ENCODE measurements around the gene LAMTOR1.

Gene LAMTOR1

DNA sequence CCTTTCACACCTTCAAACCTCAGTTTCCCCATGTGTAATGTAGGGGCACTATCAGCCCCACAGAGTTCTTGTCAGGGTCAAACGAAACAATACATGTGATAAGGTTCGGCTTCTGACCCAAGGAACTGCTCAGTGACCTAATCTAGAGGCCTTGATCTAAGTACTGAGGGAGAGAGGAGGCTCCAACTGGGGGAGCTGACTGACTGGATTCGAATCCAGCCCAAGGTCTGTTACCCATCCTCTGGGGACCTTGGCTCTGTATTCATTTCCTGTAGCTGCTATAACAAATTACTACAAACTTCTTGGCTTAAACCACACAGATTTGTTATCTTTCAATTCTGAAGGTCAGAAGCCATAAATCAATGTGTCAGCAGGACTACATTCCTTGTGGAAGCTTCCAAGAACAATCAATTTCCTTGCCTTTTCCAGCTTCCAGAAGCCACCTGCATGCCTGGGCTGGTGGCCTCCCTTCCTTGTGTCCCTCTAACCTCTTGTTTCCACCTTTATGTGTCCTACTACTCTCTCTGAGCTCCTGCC lies 20.1 kb upstream of the LAMTOR1 start:
- H3K4me3 ChIP-seq (ENCODE audit: low read length), result no peak overlapping the region
- DNase-seq (ENCODE audit: low read depth, low spot score), result no peak

DNA sequence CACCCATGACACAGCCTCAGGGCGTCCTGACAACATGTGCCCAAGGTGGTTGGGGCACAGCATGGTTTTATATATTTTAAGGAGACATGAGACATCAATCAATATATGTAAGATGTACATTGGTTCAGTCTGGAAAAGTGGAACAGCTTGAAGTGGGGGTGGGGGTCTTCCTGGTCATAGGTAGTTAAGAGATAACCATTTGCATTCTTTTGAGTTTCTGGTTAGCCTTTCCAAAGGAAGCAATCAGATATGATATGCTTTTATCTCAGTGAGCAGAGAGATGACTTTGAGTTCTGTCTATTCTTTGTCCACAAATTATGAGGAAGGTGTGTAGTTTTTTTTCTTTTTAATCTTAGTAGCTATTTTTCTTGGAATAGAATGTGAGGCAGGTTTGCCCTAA lies 19.5 kb upstream of the LAMTOR1 start:
- no peak overlapping the region for H3K4me3 ChIP-seq (ENCODE audit: low read length)
- DNase-seq (ENCODE audit: low read depth, low spot score), result no peak

DNA sequence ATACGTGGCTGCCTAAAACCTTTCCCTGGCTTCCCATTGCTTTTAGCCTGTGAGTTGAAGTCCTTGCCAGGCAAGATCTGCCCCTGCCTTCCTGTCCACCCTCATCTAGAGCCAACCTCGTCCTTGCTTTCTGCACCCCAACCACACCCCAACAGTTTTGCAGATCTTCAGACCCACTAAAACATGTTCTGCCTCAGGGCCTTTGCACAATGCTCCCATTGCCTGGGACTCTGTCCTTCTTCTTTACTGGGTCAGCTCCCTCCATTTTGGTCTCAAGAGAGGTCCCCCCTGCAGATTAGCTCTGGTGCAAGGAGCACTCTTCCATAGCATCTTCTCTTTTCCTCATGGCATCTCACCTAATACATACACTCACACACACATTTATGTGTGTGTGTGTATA lies 17.8 kb upstream of the LAMTOR1 start:
- DNase-seq (ENCODE audit: low read depth, low spot score), result no peak
- no peak overlapping the region for H3K4me3 ChIP-seq (ENCODE audit: low read length)

DNA sequence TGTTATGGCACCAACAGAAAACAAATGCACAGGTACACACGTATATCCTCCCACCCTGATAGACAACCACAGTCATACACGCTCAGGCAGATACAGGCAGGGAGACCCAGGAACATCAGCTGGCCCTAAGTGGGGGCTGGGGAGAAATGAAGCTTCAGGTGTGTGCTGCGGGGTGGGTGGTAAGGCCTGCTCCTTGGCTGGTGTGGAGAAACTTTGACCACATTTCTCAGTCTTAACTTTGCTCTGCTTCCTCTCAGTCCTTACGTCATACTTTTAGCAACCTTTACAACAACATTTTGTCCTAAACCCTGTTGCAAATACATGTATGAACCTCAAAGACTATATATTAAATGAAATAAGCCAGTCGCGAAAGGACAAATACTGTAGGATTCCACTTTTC lies 16.1 kb upstream of the LAMTOR1 start:
- no peak for DNase-seq (ENCODE audit: low read depth, low spot score)
- H3K4me3 ChIP-seq (ENCODE audit: low read length), result no peak overlapping the region

DNA sequence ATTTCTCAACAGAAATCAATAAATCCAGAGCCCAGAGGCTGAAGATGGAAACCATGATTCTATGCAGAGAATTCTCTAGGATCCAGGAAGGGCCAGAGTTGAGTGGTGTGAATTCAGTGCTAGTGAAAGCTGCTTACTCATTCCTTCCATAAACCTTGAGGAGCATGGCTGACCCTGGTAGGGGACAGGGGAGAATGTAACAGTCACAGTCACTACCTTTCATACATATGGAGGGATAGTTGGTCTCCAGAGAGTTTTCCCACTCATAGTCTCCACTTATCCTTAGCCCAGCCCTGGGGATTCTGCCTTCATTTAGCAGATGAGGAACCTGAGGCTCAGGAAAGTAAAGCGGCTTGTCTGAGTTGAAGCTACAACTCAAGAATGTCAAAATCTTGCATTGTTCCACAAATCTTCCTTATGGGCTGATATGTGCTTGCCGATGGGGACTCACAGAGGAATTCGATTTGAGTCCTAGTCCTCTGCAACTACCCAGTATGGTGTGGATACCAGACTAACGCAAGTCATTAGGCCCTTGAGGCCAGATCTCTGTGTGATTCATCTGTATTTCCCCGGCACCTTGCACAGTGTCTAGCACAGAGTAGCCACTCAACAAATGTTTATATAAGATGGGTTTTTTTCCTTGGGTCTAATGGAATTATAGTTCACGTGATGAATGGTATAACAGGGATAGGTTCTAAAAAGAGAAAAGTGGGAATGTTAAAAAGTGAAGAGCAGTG lies 13.1 kb upstream of the LAMTOR1 start:
- H3K4me3 ChIP-seq (ENCODE audit: low read length), result no peak overlapping the region
- no peak for DNase-seq (ENCODE audit: low read depth, low spot score)

DNA sequence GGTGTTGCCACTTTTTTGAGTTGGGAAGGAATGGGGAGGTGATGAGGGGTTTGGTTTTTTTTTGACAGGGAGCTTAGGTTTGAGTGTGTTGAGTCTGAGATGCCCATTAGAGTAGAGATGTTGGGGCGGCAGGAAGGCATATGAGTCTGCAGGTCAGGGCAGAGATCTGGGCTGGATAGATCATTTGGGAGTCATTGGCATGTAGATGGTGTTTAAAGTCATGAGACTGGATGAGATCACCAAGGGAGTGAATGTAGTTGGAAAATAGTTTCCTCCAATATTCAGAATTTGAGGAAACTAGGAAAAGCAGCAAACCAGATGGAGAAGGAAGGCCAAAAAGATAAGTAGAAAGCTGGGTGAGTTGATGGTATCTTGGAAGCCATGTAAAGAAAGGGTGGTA lies 11.5 kb upstream of the LAMTOR1 start:
- no peak overlapping the region for H3K4me3 ChIP-seq (ENCODE audit: low read length)
- DNase-seq (ENCODE audit: low read depth, low spot score), result no peak

DNA sequence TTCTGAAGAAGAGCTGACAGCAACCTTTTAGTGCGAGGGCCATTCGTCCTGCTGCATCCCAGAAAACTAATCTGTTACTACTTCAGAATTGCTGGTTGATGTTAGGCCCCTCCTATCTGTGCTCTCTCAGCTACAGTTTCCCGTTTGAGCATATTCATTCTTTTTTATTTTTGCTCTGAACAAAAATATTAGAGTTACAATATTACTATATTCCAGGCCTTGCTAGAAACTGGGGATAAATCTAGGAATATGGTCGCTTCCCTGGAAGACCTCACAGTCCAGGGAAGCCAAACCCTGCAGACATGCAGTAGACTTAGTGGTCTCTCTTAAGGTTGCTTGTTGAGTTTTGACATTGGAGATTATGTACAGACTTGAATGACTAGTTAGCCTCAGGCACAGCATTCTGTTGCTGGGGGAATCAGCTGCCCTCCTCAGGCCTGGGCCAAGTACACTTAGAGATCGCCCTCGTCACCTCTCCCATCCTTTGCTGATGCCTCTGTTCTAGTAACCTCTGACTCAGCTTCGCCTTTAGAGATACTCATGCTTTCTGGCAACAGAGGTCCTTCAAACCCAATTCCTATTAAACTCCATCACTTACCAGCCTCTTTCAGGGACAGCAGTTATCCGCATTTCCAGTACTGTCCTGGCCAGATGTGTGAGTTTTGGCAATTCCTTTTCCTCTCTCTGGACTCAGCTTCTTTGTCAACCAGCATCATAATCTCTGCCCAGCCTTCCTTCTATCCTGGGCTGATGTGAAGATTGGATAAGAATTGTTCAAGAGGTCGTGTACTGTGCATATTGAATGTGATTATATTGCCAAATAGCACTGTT lies 10.1 kb upstream of the LAMTOR1 start:
- no peak for DNase-seq (ENCODE audit: low read depth, low spot score)

DNA sequence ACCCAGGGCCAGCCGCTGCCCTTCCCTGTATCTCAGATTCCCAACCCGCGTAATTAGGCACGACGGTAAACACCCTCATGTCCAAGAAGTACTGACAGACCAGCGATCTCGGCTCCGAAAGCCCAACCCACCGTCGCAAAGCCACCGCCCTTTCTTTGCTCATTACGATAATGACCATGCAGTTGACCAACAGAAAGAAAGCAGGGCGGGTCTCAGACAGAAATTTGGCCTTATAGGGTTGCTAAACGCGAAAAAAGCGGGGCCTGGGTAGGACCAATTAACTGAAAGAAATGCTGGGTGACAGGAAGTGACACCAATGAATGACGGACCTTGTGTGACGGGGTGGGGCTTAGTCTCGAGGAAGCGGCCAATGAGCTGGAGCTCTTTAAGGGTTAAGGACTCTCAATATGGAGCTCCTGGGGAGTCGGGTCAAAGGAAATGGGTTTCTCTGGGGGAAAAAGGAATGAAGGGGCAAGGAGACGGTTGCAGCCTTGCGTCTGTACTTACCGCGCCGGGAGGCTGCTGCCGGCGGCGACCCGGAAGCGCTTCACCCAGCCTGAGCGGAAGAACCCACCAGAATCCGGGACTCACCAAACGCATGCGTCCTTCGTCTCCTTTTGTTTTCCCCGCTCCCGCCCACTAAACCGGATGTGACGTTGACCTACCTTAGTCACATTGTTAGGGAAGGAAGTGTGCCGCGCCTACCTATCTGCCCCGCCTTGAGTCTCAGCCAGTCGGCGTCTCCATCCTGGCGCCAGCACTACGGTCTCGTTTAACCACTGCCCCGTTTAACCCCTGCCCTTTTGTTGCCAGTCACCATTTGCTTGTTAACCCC lies 9.3 kb upstream of the LAMTOR1 start, which contains the start of gene ANAPC15:
Gene ANAPC15 (minus strand): TSS at position 553 of the 835 bp plus-strand sequence. CDS start 1,419 bp downstream, outside the sequence.
- DNase-seq (ENCODE audit: low read depth, low spot score), result peak; percentile 100
- peak within 1 kb of the TSS; percentile 91 for H3K4me3 ChIP-seq (ENCODE audit: low read length)

More for the DNA sequence above, 10.1 kb upstream of the LAMTOR1 start:
- peak overlapping the region; percentile 91 for H3K4me3 ChIP-seq (ENCODE audit: low read length)

DNA sequence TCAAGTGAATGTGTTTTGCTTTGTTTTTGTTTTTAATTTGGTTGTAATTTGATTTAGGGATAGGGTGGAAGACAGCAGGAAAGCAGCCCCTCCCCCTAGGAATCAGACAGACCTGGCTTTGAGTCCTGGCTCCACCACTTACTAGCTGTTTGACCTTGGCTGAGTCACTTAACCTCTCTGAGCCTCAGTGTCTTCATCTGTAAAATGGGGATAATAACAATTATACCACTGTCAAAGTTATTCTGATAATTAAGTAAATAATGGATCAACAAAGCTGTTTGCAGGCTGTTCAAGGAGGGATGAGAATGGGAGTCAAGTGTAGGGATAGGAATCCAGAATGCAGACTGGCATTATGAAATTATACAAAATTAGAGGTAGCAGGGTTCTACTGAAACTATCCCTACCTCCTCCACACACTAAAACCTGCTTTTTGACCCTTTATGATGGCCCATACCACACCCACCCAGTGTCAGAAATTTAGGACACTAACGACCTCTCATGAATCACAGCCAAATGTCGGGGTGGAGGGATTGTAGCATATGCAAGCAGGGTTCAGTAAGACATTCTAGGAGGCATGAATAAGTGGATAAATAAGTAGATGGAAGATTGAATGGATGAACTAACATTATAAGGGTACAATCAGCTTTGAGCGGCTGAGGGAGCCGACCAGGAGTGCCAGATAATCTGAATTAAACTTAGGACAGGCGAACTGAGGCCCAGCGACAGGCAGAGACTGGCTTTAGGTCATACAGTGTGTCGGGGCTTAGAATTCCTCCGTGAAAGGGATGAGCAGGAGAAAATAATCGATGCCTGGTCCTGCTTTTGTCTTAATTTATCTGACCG lies 8.4 kb upstream of the LAMTOR1 start:
- peak overlapping the region; percentile 91 for H3K4me3 ChIP-seq (ENCODE audit: low read length)
- no peak for DNase-seq (ENCODE audit: low read depth, low spot score)

DNA sequence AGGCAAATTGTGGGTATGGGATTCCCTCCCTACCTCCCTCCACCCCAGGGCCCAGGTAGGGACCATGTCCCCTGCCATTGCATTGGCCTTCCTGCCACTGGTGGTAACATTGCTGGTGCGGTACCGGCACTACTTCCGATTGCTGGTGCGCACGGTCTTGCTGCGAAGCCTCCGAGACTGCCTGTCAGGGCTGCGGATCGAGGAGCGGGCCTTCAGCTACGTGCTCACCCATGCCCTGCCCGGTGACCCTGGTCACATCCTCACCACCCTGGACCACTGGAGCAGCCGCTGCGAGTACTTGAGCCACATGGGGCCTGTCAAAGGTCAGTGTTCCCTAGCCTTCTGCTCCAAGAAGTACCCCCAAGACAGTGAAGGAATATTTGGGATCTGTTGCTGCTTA lies 2.8 kb upstream of the LAMTOR1 start, which contains the start of gene TOMT:
Gene TOMT (plus strand): TSS at position 37 of the 400 bp plus-strand sequence. CDS start 28 bp downstream, at position 65.
- H3K4me3 ChIP-seq (ENCODE audit: low read length), result no peak within 1 kb of the TSS
- no peak for DNase-seq (ENCODE audit: low read depth, low spot score)

DNA sequence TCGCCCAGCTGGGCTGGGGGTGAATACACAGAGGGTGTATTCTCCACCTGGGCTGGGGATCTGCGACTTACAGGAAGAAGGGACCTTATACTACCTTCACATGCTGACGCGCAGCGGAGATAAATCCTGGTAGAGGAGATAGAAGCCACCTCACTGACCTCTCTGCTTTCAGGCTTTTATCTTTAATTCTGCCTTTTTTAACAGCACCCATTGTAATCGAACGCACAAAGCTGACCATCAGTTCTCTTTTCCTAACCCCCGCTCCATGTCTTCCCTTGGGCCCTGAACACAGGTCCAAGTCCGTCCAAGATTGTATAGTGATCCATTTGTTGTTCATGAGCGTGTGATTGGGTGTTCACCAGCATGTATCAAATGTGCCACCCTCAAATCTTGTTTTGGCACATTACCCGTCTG lies 664 bp upstream of the LAMTOR1 start:
- no peak for DNase-seq (ENCODE audit: low read depth, low spot score)
- H3K4me3 ChIP-seq (ENCODE audit: low read length), result peak overlapping the region; percentile 44

DNA sequence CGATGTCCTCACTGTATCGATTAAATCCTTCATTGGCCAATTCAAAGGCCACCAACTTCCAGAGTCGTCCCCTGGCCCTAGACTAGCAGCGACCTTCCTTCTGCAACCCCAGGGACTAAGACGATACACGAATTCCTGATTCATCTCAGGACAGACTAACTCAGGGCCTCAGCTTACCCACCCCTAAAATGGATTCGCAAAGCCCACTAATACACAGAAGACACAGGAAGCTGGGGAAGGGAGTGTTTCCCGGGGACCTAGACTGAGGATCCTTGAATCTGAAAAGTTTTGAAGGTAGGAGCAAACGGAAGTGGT lies 509 bp downstream of the LAMTOR1 start:
- peak overlapping the region; percentile 97 for H3K4me3 ChIP-seq (ENCODE audit: low read length)
- DNase-seq (ENCODE audit: low read depth, low spot score), result no peak

DNA sequence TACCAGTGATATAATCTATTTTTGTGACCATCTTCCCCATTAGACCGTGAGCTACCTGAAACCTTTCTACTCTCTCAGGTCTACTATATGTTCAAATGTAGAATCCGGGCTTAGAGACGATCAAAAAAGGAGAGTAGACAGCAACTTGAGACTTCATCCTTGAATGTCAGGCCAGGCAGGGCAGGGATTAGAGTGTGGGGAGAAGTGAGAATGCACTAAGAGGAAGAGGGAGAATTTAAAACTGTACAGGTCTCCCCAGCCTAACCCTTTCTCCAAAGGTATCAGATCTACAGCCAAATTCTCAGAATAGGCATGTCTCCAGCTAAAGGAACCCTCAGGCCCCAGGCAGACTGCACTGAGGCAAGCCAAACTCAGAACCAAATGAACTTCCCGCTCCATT lies 935 bp downstream of the LAMTOR1 start:
- peak overlapping the region; percentile 97 for H3K4me3 ChIP-seq (ENCODE audit: low read length)
- no peak for DNase-seq (ENCODE audit: low read depth, low spot score)

DNA sequence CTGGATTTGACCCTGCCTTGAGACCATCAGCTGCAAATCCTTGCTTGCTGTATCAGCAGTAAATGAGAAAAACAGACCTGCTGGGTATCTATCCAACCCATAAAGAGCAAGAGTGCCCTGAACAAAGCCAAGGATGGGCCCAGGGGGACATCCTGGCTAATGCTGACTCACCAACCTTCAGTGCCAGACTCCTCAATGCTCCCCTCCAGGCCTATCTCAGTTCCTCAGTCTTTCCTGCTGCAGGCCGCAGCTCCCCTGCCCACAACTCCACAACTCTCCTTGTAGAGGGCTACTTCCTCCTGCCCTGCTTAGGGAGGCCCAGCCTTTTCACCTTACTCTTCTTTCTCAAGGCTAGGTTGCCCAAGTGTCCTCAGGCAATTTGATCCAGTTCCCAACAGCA lies 2.6 kb downstream of the LAMTOR1 start:
- no peak for DNase-seq (ENCODE audit: low read depth, low spot score)
- H3K4me3 ChIP-seq (ENCODE audit: low read length), result no peak overlapping the region

DNA sequence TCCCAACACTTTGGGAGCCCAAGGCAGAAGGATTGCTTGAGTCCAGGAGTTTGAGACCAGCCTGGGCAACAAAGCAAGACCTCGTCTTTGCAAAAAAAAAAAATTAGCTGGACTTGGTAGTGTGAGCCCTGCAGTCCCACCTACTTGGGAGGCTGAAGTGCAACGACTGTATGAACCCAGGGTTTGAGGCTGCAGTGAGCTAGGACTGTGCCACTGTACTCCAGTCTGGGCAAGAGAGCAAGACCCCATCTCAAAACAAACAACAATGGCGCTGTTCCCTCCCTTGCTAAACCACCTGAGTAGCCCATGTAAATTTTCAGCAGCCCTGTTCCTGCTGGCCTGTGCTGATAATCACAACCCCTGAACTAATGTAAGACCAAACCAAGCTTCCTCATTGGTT lies 3.1 kb downstream of the LAMTOR1 start:
- no peak for DNase-seq (ENCODE audit: low read depth, low spot score)
- H3K4me3 ChIP-seq (ENCODE audit: low read length), result no peak overlapping the region

DNA sequence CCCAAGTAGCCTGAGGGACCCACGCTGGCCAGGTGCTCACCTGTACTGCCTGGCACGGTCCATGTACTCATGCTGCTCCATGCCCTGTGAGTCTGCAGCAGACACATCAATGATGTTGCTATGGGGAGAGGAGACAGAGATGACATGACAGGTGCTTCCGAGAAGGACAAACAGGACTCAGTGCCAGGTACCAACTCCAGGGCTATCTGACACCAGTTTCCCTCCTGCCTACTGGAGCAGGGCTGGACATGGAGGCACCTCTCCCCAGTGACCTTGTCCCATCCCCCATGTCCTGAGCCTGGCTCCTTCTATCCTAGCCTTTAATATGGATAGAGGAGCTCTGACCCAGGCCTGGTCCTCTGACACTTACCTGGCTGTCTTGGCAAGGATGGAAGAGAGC lies 4.4 kb downstream of the LAMTOR1 start:
- H3K4me3 ChIP-seq (ENCODE audit: low read length), result no peak overlapping the region
- no peak for DNase-seq (ENCODE audit: low read depth, low spot score)

DNA sequence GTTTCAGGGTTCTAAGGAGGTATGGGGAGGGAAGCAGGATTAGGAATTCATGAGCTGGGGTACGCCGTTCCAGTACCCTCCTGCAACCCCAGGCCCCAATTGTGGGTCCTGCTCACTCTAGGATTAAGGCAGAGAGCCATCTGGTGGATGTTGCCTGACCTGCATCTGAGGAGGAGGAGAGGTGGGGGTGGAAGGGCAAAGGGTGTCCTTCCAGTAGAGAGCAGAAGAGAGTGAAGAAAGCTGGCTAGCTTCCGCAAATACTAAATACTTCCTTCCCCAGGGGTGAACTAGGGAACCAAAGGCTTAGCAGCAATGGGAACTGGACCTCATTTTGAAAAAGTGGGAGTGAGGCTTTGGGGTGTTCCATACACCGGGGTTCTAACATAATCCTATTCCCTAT lies 11.8 kb downstream of the LAMTOR1 start:
- peak; percentile 55 for DNase-seq (ENCODE audit: low read depth, low spot score)

DNA sequence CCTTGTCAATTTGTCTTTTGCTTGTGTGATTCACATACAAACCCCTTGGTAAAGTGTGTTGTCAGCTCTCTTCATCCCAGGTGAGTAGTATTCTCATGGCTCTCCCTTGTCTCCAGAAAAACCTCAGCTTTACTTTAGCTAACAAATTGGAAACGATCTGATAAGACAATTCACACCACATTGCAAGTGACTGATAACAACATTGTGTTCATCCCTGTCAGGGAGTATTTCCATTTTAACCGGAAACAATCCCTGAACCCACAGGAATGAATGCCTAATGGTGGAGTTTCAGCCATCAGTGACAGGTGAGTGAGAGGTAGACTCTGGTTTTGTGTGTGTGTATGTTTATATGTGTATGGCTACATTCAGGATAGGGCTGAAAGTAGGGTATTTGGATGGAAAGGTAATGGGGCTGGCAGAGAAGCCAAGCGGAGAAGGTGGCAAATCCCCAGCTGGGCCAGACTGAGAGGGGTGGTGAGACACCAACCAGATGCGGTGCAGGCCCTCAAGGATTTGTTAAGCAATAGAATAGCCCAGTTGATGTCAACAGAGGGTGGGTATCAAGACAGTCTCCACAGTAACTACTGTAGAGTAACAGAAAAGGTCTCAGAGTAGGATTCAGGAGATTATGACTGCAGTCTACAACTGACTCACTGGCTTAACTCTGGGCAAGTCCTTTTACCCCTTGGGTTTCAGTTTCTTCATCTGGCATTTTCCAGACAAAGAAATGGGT lies 14.9 kb downstream of the LAMTOR1 start:
- DNase-seq (ENCODE audit: low read depth, low spot score), result no peak
- H3K4me3 ChIP-seq (ENCODE audit: low read length), result no peak overlapping the region

More for the DNA sequence above, 11.8 kb downstream of the LAMTOR1 start:
- H3K4me3 ChIP-seq (ENCODE audit: low read length), result no peak overlapping the region

Data from Jurkat, Clone E6-1 (cell line).